ENCODE data around the gene SH3RF3.

Gene SH3RF3

DNA sequence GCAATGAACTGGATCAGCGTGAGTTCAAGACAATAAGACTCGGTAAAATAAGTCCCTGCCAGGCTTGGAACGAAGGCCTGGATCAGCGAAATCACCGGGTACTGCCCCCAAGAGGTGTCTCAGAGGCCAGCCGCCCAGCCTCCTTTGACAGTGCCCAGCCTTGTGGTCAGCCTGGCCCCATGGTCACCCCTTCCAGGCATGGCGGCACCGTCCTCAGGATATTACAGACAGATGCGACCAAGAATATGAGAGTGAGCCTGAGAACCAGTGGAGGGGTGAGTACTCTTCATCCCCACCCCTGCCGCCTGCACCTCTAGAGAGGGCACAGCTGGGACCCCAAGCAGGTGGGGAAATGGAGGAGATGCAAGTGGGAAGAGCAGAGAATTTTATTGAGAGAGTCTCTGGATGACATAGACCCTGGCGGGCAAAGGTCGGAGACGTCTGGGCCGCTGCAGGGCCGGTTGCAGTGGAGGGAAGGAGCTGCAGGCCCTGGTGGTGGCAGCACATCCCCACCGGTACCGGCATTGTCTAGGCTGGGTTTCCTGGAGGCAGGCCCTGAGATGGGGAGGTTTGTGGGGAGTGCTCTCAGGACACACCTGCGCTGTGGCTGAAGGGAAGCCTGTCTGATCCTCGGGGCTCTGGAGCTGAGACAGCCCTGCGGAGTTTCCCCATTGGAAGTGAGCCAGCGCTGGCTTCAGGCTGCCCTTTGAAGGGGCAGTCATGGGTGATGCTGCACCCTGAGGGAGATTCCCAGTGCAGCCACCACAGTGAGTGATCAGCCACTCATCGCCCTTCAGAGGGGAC is 294.8 kb downstream of the SH3RF3 start:
- no peak for DNase-seq

- no peak for DNase-seq
These were observed 296.4 kb downstream of the SH3RF3 start for GRCh38 chr2:109425411-109425810.

- no peak for DNase-seq
These were observed 298.7 kb downstream of the SH3RF3 start for GRCh38 chr2:109427661-109428091.

DNA sequence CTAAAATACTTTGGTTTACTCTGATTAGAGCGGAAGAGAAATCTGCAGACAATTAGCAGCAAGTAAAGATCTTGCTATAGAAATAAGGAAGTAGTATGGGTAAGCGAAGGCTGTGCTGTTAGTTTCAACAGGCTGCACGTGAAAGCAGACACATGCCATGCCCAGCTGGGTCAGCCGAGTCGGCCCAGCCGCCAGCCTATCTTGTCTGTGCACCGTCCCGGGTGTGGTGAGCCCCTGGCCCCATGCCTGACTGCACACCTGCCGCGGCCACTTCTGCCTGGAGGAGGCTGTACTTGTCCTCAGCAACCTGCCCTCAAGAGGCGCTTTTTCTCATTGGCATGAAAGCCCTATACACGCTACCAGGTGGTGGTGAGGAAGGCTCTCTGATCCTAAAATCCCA is 299.3 kb downstream of the SH3RF3 start:
- no peak for DNase-seq

- DNase-seq, result no peak
These were observed 300.0 kb downstream of the SH3RF3 start for GRCh38 chr2:109428841-109429566.

DNA sequence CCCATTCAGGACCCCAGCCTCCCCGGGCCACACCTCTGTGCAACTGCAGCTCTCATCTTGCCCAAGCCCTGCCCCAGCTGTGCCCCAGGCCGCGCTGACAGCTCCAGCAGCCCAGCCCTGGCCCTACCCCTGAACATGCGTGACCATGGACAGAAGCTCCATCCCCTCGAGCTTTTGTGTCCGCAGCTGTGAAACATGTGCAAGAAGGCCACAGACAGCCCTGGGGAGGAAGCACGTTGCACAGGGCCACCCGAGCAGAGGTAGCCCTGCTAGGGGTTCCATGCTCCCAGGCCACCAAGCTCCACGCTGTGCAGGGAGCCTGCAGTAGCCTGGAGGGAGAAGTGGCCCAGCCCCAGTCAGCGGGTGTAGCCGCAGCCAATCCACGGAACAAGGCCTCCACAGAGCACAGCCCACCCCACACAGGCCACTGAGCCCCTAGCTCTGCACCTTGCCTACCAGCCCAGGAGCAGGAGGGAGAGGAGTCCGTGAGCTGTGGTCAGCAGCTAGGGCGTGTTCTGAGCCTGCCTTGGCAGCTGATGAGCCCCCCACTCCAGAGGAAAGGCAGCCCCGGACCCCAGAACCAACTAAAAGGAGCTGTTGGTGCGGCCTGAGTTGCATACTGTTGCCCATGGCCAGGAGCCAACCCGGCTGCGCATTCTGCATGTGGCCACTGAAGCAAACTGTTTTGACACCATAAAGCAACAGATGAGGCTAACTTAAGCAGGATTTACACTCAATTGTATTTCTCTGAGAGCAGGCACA is 300.7 kb downstream of the SH3RF3 start:
- DNase-seq, result no peak

DNA sequence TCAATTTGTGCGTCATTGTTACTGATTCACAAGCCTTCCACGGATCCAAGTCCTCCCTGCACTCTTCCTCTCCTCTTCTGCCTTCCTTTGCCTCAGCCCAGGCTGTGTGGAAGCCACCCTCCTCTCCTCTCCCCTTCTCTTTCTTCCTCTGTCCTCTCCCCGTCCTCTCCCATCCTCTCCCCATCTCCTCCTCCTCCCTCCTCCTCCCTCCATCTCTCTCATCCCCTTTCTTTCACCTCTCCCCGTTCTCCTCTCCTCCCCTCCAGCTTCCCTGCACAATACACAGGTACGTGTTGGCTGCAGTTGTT is 301.3 kb downstream of the SH3RF3 start:
- no peak for DNase-seq

DNA sequence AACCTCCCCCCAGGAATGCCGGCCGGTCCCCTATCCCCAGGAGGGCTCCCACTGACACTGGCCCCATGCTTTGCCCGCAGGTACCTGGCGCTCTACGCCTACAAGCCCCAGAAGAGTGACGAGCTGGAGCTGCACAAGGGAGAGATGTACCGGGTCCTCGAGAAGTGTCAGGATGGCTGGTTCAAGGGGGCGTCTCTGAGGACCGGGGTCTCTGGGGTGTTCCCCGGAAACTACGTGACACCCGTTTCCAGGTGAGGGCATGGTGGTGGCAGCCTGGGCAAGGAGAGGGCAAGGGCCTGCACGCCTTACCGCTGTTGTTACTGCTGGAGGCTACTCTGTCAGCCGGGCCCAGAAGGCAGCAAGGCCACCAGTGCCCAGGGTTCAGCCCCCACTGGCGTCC is 303.4 kb downstream of the SH3RF3 start:
- DNase-seq, result no peak

DNA sequence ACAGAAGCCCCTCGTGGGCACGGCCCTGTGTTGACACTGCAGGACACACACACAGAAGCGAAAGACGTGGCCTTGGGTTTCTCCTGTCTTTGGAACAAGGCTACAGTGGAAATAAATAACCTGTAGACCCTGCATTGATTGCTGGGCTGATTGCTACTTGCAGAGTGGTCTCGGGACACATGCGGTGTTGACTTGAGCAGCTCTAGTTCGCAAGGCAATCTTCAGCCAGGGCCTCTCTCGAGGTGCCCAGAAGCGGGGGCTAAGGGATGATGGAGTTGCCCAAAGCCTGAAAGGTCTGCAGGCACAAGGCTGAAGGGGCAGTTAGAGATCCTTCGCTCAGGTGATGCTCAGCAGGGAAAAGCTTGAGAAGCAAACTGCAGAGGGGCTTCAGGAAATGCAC is 304.5 kb downstream of the SH3RF3 start:
- no peak for DNase-seq

- no peak for DNase-seq
These were observed 304.9 kb downstream of the SH3RF3 start for GRCh38 chr2:109433926-109434325.

DNA sequence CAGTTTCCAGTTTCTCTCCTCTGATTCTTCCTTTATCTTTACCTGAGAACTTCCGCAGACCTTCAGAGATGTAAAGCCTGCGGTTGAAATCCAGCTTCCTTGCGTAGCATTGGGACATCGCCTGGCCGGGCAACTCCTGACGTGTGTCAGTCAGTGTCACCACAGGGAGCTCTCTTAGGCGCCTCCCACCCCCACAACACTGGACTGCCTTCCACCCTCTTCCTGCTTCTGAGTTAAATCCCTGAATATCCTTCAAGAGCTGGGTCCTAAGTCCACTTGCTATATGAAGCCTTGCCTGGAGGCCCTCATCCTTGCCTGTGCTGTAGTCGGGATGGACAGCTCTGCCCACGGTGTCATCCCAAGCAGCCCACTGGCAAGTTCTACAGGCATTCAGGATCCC is 305.3 kb downstream of the SH3RF3 start:
- DNase-seq, result no peak

DNA sequence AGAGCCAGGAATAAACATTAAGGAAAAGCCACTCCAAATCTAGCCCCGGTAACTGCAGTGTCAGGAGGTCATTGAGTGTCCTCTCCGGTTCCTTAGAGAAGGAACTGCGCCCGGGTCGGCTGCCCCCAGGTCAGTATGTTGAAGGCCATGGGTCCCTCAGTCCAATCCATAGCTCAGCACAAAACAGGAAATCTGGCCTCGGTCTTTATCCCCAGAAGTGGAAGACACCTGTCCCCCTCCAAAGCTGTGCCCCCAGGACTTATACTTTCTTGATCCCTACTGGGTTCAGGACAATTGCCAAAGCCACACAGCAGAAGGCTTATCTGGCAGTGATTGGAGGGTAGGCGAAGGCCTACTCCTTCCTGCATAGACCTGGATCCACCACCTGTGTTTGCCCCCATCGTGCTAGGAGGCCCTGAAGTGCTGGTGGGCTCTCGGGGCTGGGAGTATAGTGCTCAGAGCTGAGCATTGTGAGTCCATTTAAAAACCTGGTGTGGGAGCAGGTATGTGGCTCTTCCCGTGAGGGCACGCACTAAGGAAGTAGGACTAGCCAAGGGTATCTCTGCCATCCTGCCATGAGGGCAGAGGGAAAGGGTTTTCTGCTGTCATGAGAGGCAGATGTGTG is 306.2 kb downstream of the SH3RF3 start:
- no peak for DNase-seq

- peak; percentile 11 for DNase-seq
These were observed 307.0 kb downstream of the SH3RF3 start for GRCh38 chr2:109435901-109436598.

- no peak for DNase-seq
These were observed 307.7 kb downstream of the SH3RF3 start for GRCh38 chr2:109436610-109437225.

DNA sequence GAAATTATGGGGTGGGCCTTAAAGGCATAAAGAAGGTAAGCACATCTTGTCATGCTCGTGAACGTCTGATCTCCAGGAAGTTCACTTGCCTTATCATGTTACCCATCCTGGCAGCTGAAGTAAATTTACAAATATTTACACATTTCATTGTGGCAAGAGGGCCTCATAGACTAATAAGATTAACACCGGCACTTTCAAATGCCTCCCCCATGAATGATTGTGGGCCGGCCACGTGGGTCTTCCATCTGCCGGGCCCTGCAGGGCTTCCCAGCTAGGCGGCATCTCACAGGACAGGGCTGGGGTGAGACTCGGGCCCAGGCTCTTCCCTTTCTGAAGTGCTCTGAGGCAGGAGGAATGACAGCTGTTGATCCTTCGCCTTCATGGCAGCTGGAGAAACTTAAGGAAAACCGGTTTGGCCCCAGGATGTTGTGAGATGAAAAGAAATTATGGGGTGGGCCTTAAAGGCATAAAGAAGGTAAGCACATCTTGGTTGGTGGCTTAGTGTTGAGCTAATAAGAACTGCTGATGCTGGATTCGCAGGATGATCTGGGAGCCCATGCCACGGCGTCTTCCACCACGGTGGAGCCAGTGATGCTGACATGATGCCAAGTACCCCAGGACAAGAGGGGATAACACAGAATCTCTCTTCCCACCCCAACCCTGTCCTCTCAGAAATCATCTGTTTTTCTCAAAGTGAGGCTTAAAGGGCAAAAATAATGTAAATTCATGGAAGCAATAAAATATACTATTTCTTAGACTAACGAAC is 308.5 kb downstream of the SH3RF3 start:
- DNase-seq, result no peak

GRCh38 chr2:109438146-109438545 is 309.1 kb downstream of the SH3RF3 start:
- no peak for DNase-seq

- DNase-seq, result peak; percentile 70
These were observed 309.9 kb downstream of the SH3RF3 start for GRCh38 chr2:109438773-109439389.

GRCh38 chr2:109439390-109439786 is 310.4 kb downstream of the SH3RF3 start:
- DNase-seq, result no peak

DNA sequence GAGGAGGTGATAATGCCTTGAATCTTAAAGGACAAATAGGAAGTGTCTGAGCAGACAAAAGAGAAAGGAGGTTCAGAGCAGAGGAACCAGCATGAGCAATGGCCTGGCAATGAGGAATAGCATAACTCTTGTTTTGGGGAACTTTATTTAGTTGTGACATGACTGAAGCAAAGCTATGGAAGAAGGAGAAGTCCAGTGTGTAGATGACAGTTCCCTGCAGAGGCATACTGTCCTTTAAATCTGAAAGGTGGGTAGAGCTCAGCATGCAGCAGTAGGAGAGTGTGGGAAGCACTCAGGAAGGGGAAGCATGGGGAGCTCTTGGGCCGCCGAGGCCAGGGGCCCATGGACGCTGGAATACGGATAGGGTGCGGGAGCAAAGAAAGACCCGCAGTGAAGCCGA is 311.0 kb downstream of the SH3RF3 start:
- no peak for DNase-seq

DNA sequence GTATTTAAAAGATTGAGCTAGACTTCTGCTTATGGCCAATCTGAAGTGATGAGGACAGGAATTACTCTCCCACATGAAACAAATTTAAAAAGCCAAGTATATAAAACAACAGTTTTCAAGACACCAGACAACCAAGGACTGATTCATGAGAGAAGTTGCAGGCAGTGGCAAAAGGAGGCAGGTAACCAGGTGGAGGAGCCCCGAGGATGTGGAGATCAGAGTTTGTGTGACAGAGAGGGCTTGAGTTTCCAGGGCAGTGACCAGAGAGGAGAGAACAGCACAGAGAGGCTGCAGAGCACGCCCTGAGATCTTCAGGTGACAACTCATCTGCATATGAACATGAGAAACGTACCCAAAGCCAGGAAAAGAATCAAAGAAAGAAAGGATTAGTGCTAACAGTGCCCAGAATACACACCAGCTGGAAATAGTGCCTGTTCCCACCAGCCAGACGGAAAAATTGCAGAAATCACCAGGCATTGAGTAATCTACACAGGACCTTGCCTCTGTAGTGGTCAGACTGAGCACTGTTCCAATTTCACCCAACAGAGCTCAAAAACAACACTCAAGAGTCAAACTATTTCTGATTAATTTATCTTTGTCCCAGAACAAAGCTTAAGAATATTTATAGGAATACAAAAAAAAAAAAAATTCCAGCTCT is 311.6 kb downstream of the SH3RF3 start:
- no peak for DNase-seq
